ENCODE measurements around the gene C22orf42. TPM values are rescaled to one million over a fixed set of nuclear protein-coding genes. Genes with fewer than 3 reads are reported as not detected.
"Not testable (repeated sequence)": the region's sequence is repeated elsewhere in the genome, so short reads cannot be mapped to it uniquely, and the experiment has no call there.

The C22orf42 gene
- total RNA-seq, 1 donor, result not detected

- H3K4me3 ChIP-seq (ENCODE audit: insufficient read depth, low read length); H3K79me2 ChIP-seq (ENCODE audit: insufficient read depth, low read length); H2AFZ ChIP-seq (ENCODE audit: low read length); H4K20me1 ChIP-seq (ENCODE audit: insufficient read depth, low read length); DNase-seq (ENCODE audit: insufficient read length, low spot score, missing footprints); H3K4me1 ChIP-seq (ENCODE audit: insufficient read depth, low read length); H3K36me3 ChIP-seq (ENCODE audit: insufficient read depth, low read length); H3K27me3 ChIP-seq (ENCODE audit: insufficient read depth, low read length); H3K9me3 ChIP-seq (ENCODE audit: low read depth, low read length); H3K27ac ChIP-seq (ENCODE audit: low read depth, low read length); H3K4me2 ChIP-seq (ENCODE audit: insufficient read depth, low read length): not testable (repeated sequence)
Observed at GRCh38 chr22:32193346-32193745, 34.2 kb upstream of the C22orf42 start.

DNA sequence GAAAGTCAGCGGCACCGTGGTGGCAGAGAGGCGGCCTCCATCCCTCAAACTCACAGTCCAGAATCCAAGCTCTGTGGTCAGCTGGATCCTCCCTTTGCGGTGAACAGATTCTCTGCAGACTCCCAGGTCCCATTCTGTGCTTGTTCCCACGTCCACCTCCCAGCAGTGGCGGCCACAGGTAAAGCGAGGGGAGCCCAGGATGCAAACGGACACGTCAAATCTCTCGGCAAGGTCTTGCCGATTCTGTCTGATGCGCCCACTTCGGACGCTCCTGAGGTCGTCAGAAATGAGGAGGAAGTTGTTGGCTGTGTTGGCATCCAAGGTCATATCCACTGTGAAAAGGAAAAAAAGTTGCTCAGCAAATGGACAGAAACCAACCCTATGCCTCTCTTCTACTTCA is 31.9 kb upstream of the C22orf42 start:
- DNase-seq (ENCODE audit: insufficient read length, low spot score, missing footprints); H3K4me1 ChIP-seq (ENCODE audit: insufficient read depth, low read length); H2AFZ ChIP-seq (ENCODE audit: low read length); H3K4me2 ChIP-seq (ENCODE audit: insufficient read depth, low read length); H3K4me3 ChIP-seq (ENCODE audit: insufficient read depth, low read length); H3K9me3 ChIP-seq (ENCODE audit: low read depth, low read length); H3K36me3 ChIP-seq (ENCODE audit: insufficient read depth, low read length); H3K27me3 ChIP-seq (ENCODE audit: insufficient read depth, low read length); H4K20me1 ChIP-seq (ENCODE audit: insufficient read depth, low read length); H3K79me2 ChIP-seq (ENCODE audit: insufficient read depth, low read length); H3K27ac ChIP-seq (ENCODE audit: low read depth, low read length): not testable (repeated sequence)

DNA sequence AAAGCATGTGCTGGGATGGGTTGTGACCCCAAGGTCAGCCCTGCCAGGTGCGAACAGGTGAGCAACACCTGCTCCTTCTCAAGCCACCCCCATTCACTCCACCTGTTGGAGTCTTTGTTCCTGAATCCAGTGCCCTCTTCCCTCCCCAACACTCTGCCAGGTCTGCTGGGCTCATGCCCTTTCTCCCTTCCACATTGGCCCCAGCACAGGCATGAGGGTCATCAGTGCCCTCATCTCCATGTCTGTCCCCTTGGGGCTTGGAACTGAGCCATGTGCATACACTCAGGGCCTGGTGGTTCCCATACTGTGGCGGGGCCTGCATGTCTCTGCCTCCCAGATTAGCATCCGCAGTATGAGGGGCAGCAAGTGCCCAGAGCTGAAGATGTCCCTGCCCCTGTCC is 26.7 kb upstream of the C22orf42 start:
- no peak overlapping the region for H3K4me3 ChIP-seq (ENCODE audit: insufficient read depth, low read length)
- no peaks in the 10 kb centered on the region for H3K9me3 ChIP-seq (ENCODE audit: low read depth, low read length)
- TF ChIP-seq CTCF (IDR thresholded peaks at IDR 0.05; ENCODE audit: extremely low read depth, low read depth, low read length), result no peak
- H3K27me3 ChIP-seq (ENCODE audit: insufficient read depth, low read length), result no peaks in the 10 kb centered on the region
- H3K4me1 ChIP-seq (ENCODE audit: insufficient read depth, low read length), result no peaks in the 10 kb centered on the region
- H3K27ac ChIP-seq (ENCODE audit: low read depth, low read length), result no peak overlapping the region
- no peaks in the 10 kb centered on the region for H3K79me2 ChIP-seq (ENCODE audit: insufficient read depth, low read length)
- H3K4me2 ChIP-seq (ENCODE audit: insufficient read depth, low read length), result no peak overlapping the region
- H3K36me3 ChIP-seq (ENCODE audit: insufficient read depth, low read length), result no peaks in the 10 kb centered on the region
- no peak overlapping the region for H2AFZ ChIP-seq (ENCODE audit: low read length)
- H4K20me1 ChIP-seq (ENCODE audit: insufficient read depth, low read length), result no peaks in the 10 kb centered on the region
- DNase-seq (ENCODE audit: insufficient read length, low spot score, missing footprints), result no peak

DNA sequence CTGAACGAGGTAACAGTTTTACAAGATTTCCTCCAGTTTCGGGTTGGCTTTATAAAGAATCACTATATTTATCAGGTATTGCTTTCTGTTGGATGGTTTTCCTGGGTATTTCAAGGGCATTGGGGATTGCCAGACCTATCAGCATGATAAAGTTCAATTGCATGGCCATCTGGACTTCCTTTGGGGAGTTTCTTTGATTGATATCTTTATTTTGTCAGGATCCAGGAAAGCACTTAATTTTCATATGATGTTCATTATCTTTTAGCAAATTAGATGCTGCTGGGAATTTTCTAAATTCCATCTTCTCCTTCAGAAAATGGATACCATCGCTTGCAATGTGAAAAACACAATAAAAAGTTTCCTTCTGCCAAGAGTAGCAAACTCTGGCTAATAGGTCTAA is 24.5 kb upstream of the C22orf42 start:
- Histone ChIP-seq H3K4me2 (ENCODE audit: insufficient read depth, low read length) (no peak overlapping the region), H3K79me2 (ENCODE audit: insufficient read depth, low read length) (no peaks in the 10 kb centered on the region), H3K36me3 (ENCODE audit: insufficient read depth, low read length) (no peaks in the 10 kb centered on the region), H4K20me1 (ENCODE audit: insufficient read depth, low read length) (no peaks in the 10 kb centered on the region), H2AFZ (ENCODE audit: low read length) (no peak overlapping the region), H3K27me3 (ENCODE audit: insufficient read depth, low read length) (peaks cover 4% of the 10 kb centered on the region), H3K27ac (ENCODE audit: low read depth, low read length) (no peak overlapping the region), H3K4me1 (ENCODE audit: insufficient read depth, low read length) (no peaks in the 10 kb centered on the region), H3K9me3 (ENCODE audit: low read depth, low read length) (no peaks in the 10 kb centered on the region), H3K4me3 (ENCODE audit: insufficient read depth, low read length) (no peak overlapping the region)
- DNase-seq (ENCODE audit: insufficient read length, low spot score, missing footprints), result no peak
- no peak for TF ChIP-seq CTCF (IDR thresholded peaks at IDR 0.05; ENCODE audit: extremely low read depth, low read depth, low read length)

- H3K27me3 ChIP-seq (ENCODE audit: insufficient read depth, low read length), result peaks cover 6% of the 10 kb centered on the region
- no peaks in the 10 kb centered on the region for H3K79me2 ChIP-seq (ENCODE audit: insufficient read depth, low read length)
- TF ChIP-seq CTCF (IDR thresholded peaks at IDR 0.05; ENCODE audit: extremely low read depth, low read depth, low read length), result no peak
- no peaks in the 10 kb centered on the region for H4K20me1 ChIP-seq (ENCODE audit: insufficient read depth, low read length)
- H3K9me3 ChIP-seq (ENCODE audit: low read depth, low read length), result no peaks in the 10 kb centered on the region
- no peaks in the 10 kb centered on the region for H3K36me3 ChIP-seq (ENCODE audit: insufficient read depth, low read length)
- no peak overlapping the region for H3K27ac ChIP-seq (ENCODE audit: low read depth, low read length)
- H3K4me3 ChIP-seq (ENCODE audit: insufficient read depth, low read length), result no peak overlapping the region
- DNase-seq (ENCODE audit: insufficient read length, low spot score, missing footprints), result no peak
- H3K4me1 ChIP-seq (ENCODE audit: insufficient read depth, low read length), result no peaks in the 10 kb centered on the region
- no peak overlapping the region for H3K4me2 ChIP-seq (ENCODE audit: insufficient read depth, low read length)
- H2AFZ ChIP-seq (ENCODE audit: low read length), result no peak overlapping the region
Observed at GRCh38 chr22:32181043-32181442, 21.9 kb upstream of the C22orf42 start.

Data from osteoblast (primary cell).